Upper lobe of left lung (tissue), 4 donors: ENCODE data around the gene TMEM178A.

Experiments
- CTCF ChIP-seq, 6 experiments: fragments of 450-650 bp in 4 of 6; fragments of 200-600 bp in 2 of 6; sonication (generic) in 2 of 6; IDR thresholded peaks; one replicate each; pipeline ENCODE4 v1.5.1; 2016 to 2019; ENCODE audit warnings: antibody characterized with exemption in 6 of 6
- EP300 ChIP-seq, 4 donors: sonication (generic); formaldehyde crosslinking; IDR thresholded peaks; one replicate each; pipeline ENCODE4 v1.5.1; 2017; ENCODE audit warnings: antibody characterized with exemption in 4 of 4, control low read depth in 2 of 4
- POLR2A ChIP-seq, 4 donors: fragments of 450-650 bp; IDR thresholded peaks; one replicate each; pipeline ENCODE4 v1.5.1; 2016 to 2017; ENCODE audit warnings: antibody characterized with exemption in 4 of 4, mild to moderate bottlenecking in 2 of 4
- POLR2AphosphoS5 ChIP-seq, 2 donors: sonication (generic); formaldehyde crosslinking; IDR thresholded peaks; one replicate each; pipeline ENCODE4 v1.5.1; 2017; ENCODE audit warnings: antibody characterized with exemption in 2 of 2

DNA sequence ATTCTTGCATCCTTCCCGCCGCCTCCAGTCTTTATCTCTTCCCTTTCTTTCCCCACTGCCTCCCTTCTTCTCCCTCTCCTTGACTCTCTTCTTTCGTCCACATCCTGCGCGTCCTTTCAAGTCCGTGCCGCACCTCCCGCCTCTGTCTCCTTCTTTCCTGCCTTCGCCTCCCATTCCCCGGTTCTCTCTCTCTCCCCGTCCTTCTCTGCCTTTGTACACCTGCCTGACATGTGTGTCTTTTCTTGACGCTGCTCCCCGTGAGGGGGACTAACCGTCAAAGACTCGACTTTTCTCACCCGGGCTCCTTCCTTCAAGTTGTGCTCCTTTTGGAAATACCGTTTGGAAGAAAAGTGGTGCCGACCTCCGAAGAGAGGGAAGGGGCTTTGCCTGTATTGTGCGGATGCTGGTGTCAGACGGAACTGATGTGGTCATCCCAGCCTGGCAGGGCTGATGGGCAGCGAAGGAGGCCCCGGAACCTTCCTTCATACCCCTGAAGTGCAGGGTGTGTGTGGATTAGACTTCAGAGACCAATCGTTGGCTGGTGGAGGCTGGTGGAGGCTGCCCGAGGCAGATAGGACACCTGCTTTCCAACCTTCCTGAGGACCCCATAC lies 879 bp downstream of the TMEM178A start:
- no peak for TF ChIP-seq CTCF (IDR thresholded peaks at IDR 0.05)
- no peak for TF ChIP-seq POLR2AphosphoS5 (IDR thresholded peaks at IDR 0.05)
- no peak for TF ChIP-seq EP300 (IDR thresholded peaks at IDR 0.05)
- no peak for TF ChIP-seq POLR2A (IDR thresholded peaks at IDR 0.05)
